Measurements from ENCODE around the gene PIGW.

Gene PIGW, protein sequence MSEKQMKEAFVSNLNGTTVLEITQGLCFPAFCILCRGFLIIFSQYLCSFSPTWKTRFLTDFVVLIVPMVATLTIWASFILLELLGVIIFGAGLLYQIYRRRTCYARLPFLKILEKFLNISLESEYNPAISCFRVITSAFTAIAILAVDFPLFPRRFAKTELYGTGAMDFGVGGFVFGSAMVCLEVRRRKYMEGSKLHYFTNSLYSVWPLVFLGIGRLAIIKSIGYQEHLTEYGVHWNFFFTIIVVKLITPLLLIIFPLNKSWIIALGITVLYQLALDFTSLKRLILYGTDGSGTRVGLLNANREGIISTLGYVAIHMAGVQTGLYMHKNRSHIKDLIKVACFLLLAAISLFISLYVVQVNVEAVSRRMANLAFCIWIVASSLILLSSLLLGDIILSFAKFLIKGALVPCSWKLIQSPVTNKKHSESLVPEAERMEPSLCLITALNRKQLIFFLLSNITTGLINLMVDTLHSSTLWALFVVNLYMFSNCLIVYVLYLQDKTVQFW

DNA sequence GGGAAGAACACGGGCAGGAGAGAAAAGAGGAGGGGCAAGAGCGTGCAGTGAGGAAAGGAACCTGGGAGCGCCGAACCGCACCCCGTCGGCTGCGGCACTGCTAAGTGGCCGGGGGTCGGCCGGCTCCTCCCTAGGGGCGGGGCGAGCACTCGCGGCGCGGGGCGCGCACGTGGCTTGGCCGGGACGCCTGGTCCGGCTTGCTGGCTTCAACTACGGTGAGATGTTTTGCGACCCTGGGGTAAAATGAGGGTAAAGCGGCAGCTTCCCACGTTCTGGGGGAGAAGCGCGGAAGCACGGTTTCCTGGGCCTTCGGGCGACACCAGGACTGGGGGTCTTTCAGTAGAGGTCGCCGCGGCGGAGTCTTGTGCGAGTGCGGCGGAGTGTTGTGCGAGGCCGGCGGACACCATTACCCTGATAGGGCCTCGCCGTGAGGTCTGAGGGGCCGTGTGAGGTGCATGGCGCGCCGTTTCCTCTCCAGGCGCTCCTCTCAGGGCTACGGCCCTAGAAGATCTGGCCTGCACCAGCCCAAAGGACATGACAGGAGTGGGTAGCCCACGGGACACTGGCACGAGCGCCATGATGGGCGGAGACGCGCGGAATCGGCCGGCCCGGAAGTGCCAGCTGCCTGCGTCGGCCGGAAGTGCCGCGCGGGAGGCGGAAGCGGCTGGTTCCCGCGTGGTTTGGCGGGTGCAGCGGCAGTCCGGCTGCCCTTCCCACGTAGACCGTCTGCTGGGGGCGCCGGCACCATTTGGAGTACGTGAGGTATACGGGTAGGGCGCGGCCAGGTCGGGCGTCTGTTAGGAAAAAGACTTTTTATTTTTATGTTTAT lies at the start of gene PIGW, which contains the start of gene MYO19:
TSS of gene PIGW (plus strand) at position 148 of the 829 bp plus-strand sequence. CDS start 2,115 bp downstream, outside the sequence.
TSS of gene MYO19 (minus strand) at position 29 of the 829 bp plus-strand sequence. CDS start 2,330 bp downstream, outside the sequence.
- peak; percentile 97 for DNase-seq

- no peak for DNase-seq
Observed at GRCh38 chr17:36485027-36485426, 49.8 kb upstream of the PIGW start.

- DNase-seq, result no peak
Observed at GRCh38 chr17:36485805-36486203, 49.0 kb upstream of the PIGW start.

GRCh38 chr17:36486204-36487194 lies 48.3 kb upstream of the PIGW start, which contains the start of gene ZNHIT3:
ZNHIT3 (plus strand) TSS chr17:36486681; CDS start chr17:36486700, 19 bp downstream.
- peak; percentile 98 for DNase-seq

- no peak for DNase-seq
Observed at GRCh38 chr17:36493956-36494355, 40.8 kb upstream of the PIGW start.

DNA sequence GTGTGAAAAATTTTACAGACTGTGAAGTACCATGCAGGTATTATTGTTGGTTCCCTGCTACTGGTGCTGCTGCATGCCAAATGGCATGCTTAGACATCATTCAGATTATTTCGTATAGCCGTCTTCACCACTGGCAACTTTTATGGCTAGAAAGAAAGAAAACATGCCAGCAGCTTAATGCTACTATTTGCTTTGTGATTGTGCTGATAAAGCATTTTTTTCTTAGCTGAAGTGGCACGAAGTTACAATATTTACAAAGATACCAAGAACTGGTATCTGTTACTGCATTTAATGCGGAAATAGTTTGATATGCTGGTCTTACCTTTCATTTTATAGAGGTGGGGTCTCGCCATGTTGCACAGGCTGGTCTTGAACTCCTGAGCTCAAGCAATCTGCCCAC lies 40.1 kb upstream of the PIGW start:
- DNase-seq, result no peak

DNA sequence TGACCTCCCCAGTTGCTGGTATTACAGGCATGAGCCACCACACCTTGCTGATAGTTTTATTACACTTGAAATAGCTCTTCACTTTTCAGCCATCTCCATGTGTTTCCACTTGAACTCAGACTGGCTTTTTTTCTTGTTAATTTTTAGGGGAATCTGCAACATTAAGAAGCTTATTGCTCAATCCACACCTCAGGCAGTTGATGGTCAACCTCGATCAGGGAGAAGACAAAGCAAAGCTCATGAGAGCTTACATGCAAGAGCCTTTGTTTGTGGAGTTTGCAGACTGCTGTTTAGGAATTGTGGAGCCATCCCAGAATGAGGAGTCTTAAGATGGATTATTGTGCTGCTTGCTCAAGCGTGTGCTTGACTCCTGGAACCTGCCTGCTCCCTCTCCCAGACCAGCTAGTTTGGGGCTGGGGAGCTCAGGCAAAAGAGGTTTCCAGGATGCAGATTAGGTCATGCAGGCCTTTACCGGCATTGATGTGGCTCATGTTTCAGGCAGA lies 39.7 kb upstream of the PIGW start:
- DNase-seq, result peak; percentile 32

DNA sequence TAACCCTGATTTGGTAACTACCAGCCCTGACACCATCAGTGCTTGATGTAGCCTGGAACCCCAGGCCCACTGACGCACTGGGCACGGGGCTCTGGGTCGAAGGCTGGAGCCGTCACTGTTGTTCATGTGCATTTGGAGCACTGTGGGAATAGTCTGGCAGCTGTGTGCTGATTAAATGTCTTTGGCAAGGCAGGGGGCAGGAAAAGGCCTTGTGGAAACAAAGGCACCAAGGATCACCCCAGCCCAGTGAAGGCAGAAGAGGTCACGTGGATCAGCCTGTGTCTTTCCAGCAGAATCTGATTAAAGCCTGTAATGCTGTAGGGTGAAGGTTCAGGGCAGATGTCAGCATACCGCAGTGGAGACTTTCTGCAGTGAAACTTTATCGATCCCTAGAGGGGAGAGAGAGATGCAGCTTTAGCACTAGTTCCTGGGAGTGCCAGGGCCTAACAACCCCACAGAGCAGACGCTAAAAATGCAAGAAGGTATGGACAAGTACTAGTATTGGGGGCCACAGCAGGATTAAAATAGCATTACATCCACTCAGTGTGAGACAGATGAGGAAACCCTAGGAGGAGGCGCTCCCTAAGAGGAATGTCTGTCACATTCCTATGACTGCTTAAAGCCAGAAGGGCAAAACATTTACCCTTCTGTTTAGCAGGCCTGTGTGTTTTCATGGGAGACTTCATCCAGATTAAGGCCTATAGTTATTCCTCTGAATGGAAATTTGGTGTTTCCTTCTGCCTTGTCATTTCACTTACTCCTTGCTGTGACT lies 38.6 kb upstream of the PIGW start:
- DNase-seq, result no peak

GRCh38 chr17:36498155-36498554 lies 36.6 kb upstream of the PIGW start:
- no peak for DNase-seq

GRCh38 chr17:36498560-36499300 lies 36.1 kb upstream of the PIGW start:
- DNase-seq, result no peak

GRCh38 chr17:36500745-36501225 lies 34.0 kb upstream of the PIGW start:
- no peak for DNase-seq

- DNase-seq, result no peak
Observed at GRCh38 chr17:36501351-36501750, 33.4 kb upstream of the PIGW start.

GRCh38 chr17:36501963-36502362 lies 32.8 kb upstream of the PIGW start:
- DNase-seq, result no peak

- DNase-seq, result no peak
Observed at GRCh38 chr17:36503456-36504155, 31.2 kb upstream of the PIGW start.

GRCh38 chr17:36504156-36504545 lies 30.6 kb upstream of the PIGW start:
- no peak for DNase-seq

GRCh38 chr17:36505171-36505570 lies 29.6 kb upstream of the PIGW start:
- no peak for DNase-seq

- no peak for DNase-seq
Observed at GRCh38 chr17:36506249-36506826, 28.4 kb upstream of the PIGW start.

GRCh38 chr17:36506831-36507230 lies 28.0 kb upstream of the PIGW start:
- no peak for DNase-seq

- DNase-seq, result no peak
Observed at GRCh38 chr17:36507266-36507665, 27.5 kb upstream of the PIGW start.

Measured in hematopoietic multipotent progenitor cell treated with erythropoietin and hydrocortisone succinate and interleukin-3 and kit ligand, for 4 days (in vitro differentiated cells).